OCI-LY7 (cell line): ENCODE results near the gene TRIM41. TPM values are rescaled to one million over a fixed set of nuclear protein-coding genes. Genes with fewer than 3 reads are reported as not detected.
A peak's percentile ranks its signal among the peaks of the same experiment; 100 is the strongest.

Source experiments
- BruUV-seq: library from RNA; stranded (reverse); fragments of 400-500 nt; replicated peaks from 2 replicates; lab custom pipeline; 2021; lab: Mats Ljungman, UMichigan
- CTCF ChIA-PET: fragments of 300-600 bp; sonication (Branson Sonifier 250); formaldehyde crosslinking; loops from one replicate; lab custom pipeline; 2022; ENCODE audit warnings: antibody characterized with exemption; ENCODE audit not compliant: unreplicated experiment; lab: Charles Lee
- POLR2A ChIA-PET: fragments of 300-600 bp; sonication (Branson Sonifier 250); formaldehyde crosslinking; loops from one replicate; lab custom pipeline; 2022; ENCODE audit warnings: antibody characterized with exemption; lab: Charles Lee
- DNase-seq: peaks from one replicate; pipeline ENCODE4 v3.0.0-alpha.2; 2015; ENCODE audit warnings: low spot score
- H2AFZ ChIP-seq: fragments of 200-600 bp; sonication (generic), shearing (Covaris generic); 2 replicates; pipeline ENCODE4 v1.6.1; 2014; ENCODE audit warnings: mild to moderate bottlenecking, antibody characterized with exemption, low read length, moderate library complexity
- H3K27ac ChIP-seq: fragments of 200-600 bp; sonication (generic); 2 replicates; pipeline ENCODE4 v1.5.1; 2014; ENCODE audit warnings: mixed run types, low read depth, mild to moderate bottlenecking, moderate library complexity, low read length, inconsistent platforms; ENCODE audit not compliant: poor library complexity, severe bottlenecking
- H3K36me3 ChIP-seq: fragments of 200-600 bp; sonication (generic); 2 replicates; pipeline ENCODE4 v1.6.1; 2014; ENCODE audit warnings: mild to moderate bottlenecking, antibody characterized with exemption, low read length, moderate library complexity, mixed read lengths; ENCODE audit not compliant: insufficient read depth
- H3K4me1 ChIP-seq: fragments of 200-600 bp; sonication (generic); 2 replicates; pipeline ENCODE4 v1.5.1; 2014; ENCODE audit warnings: mild to moderate bottlenecking, low read length; ENCODE audit not compliant: insufficient read depth, poor library complexity, severe bottlenecking
- H3K4me2 ChIP-seq: fragments of 200-600 bp; sonication (generic); 2 replicates; pipeline ENCODE4 v1.6.1; 2014; ENCODE audit warnings: mild to moderate bottlenecking, low read length
- H3K4me3 ChIP-seq: fragments of 200-600 bp; sonication (generic); 2 replicates; pipeline ENCODE4 v1.5.1; 2014; ENCODE audit warnings: mild to moderate bottlenecking, low read depth, low read length; ENCODE audit not compliant: poor library complexity, severe bottlenecking
- H3K79me2 ChIP-seq: fragments of 200-600 bp; sonication (generic); 2 replicates; pipeline ENCODE4 v1.6.1; 2016; ENCODE audit warnings: low read depth, mild to moderate bottlenecking, low read length, moderate library complexity, mixed read lengths; ENCODE audit not compliant: insufficient read depth
- H3K9me2 ChIP-seq: fragments of 200-600 bp; sonication (generic); 2 replicates; pipeline ENCODE4 v1.6.1; 2016; ENCODE audit warnings: mild to moderate bottlenecking, low read length, mixed read lengths; ENCODE audit not compliant: insufficient read depth
- H3K9me3 ChIP-seq: fragments of 200-600 bp; sonication (generic); 2 replicates; pipeline ENCODE4 v1.6.1; 2014; ENCODE audit warnings: mild to moderate bottlenecking, mixed run types, low read length, mixed read lengths
- H4K20me1 ChIP-seq: fragments of 200-600 bp; sonication (generic); 2 replicates; pipeline ENCODE4 v1.6.1; 2014; ENCODE audit warnings: mild to moderate bottlenecking, antibody characterized with exemption, low read length, moderate library complexity, mixed read lengths; ENCODE audit not compliant: insufficient read depth
- CTCF ChIP-seq: fragments of 200-600 bp; sonication (generic); conservative IDR thresholded peaks from 2 replicates; pipeline ENCODE4 v1.5.1; 2014; ENCODE audit warnings: mild to moderate bottlenecking, antibody characterized with exemption, low read length, moderate library complexity, mixed read lengths
- EZH2phosphoT487 ChIP-seq: fragments of 200-600 bp; sonication (generic); IDR thresholded peaks from 2 replicates; pipeline ENCODE4 v1.6.1; 2018; ENCODE audit warnings: low read depth, borderline replicate concordance, mild to moderate bottlenecking, mixed run types, antibody characterized with exemption, low read length, moderate library complexity, mixed read lengths
- intact Hi-C: fragments of 100-400 bp; cut with micrococcal nuclease; formaldehyde crosslinking; loops from one replicate; pipeline ENCODE4 v1.10.0; 2022; ENCODE audit not compliant: unreplicated experiment
- total RNA-seq, 2 experiments: library from RNA; depleted of rRNA in 1 of 2; stranded (reverse); fragments of >200 nt in 1 of 2; shearing (Covaris generic) in 1 of 2; gene quantifications; 2 replicates each; pipeline ENCODE4 v1.2.3, GENCODE V29; 2014 to 2022

TRIM41 gene
- total RNA-seq, 2 experiments from 2014 or later = 30.2 to 73.4 TPM

DNA sequence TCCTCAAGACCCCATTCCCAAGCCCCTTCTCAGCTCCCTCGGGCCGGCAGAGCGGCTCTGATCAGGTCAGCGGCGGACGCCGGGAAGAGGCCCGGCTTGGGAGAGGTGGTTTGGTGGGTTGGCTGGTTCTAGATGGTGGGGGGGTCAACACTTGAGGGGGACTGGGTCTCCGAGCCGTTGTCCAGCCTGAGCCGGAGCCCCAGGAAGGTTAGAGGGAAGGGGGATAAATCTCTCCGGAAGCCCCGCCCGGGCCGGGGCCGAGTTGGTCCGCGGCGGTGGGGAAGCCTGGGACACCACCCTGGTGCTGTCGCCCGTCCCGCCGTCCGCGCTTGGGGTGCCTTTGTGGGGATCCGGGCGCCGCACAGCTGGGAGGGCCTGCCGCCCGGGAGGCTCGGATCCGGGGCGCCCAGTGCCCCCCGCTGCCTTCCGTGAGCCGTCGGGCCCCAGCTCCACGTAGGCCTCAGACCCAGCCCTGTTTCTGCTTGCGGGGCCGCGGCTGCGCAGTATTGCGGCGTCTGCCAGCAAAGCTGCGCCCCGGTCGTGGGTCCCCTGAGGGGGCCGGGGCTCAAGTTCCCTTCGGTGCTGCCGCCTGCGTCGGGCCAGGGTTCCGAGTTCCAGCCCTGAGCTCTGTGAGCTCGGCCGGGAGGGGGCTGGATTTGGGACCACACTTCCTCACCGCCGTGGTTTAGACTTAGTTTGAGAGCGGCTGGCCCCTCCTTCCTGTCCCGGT, 38.4 kb downstream of the TRIM41 start:
- Histone ChIP-seq H3K79me2 (peaks cover 56% of the 10 kb centered on the region), H2AFZ (peak overlapping the region; percentile 53), H3K9me3 (peaks cover 4% of the 10 kb centered on the region; the same call in 1 of the 2 replicates), H3K36me3 (peaks cover 37% of the 10 kb centered on the region), H3K4me3 (peak overlapping the region; percentile 81), H3K4me1 (peaks cover 21% of the 10 kb centered on the region), H4K20me1 (peaks cover 17% of the 10 kb centered on the region; the same call in 1 of the 2 replicates), H3K4me2 (peak overlapping the region; percentile 66), H3K9me2 (no peaks in the 10 kb centered on the region), H3K27ac (peak overlapping the region; percentile 77)
- ChIA-PET CTCF (interaction anchor here (1.3 kb wide), 1 partner anchor 10 kb away, joined by 3 read pairs; no protein-coding TSS in a partner anchor), POLR2A (interaction anchor here (0.6 to 3.1 kb wide), 10 partner anchors 10 to 395 kb away, joined by 3 to 20 read pairs (median 6); partner anchors contain the start of genes RACK1 and TRIM41)
- intact Hi-C loops = loop anchor here (1.0 kb wide), 4 partner anchors 15 to 73 kb away; partner anchors contain the start of gene TRIM41
- TF ChIP-seq EZH2phosphoT487 (no peak), CTCF (no peak)
- BruUV-seq = no TSS peak
- DNase-seq = peak; percentile 82

DNA sequence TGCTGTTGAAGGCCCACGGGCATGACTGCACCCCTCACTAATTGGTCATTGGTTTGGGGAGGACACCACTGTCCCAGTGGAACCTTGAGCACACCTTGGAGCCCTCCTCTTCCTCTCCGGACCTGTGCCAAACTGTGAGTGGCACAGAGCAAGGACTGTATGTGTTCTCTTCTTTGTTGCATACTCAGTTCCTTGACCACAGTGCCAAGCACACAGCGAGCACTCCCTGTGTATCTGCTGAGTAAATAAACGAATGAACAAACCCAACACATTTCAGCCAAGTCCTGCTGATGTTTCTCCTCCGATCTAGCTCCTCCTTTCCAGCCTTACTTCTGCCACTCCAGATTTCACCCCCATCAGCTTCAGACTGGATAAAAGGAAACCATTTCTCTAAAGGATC, 40.6 kb downstream of the TRIM41 start:
- Histone ChIP-seq H3K27ac (no peak overlapping the region), H3K9me3 (peaks cover 4% of the 10 kb centered on the region; the same call in 1 of the 2 replicates), H3K79me2 (peaks cover 35% of the 10 kb centered on the region), H3K4me3 (no peak overlapping the region), H3K4me1 (peaks cover 4% of the 10 kb centered on the region), H3K9me2 (no peaks in the 10 kb centered on the region), H4K20me1 (peaks cover 11% of the 10 kb centered on the region; the same call in 1 of the 2 replicates), H3K4me2 (no peak overlapping the region), H2AFZ (no peak overlapping the region), H3K36me3 (peaks cover 19% of the 10 kb centered on the region)
- TF ChIP-seq EZH2phosphoT487 (no peak), CTCF (no peak)
- POLR2A ChIA-PET = no interaction called here
- intact Hi-C loops = no loop called here
- CTCF ChIA-PET = interaction anchor here (1.4 kb wide), 1 partner anchor 12 kb away, joined by 3 read pairs; no protein-coding TSS in a partner anchor
- DNase-seq = no peak
- TSS peak; percentile 59 for BruUV-seq
